H9 (cell line): ENCODE measurements around the gene FNDC3B. TPM values are rescaled to one million over a fixed set of nuclear protein-coding genes. Genes with fewer than 3 reads are reported as not detected.

Experiments
- DNase-seq: peaks from one replicate; pipeline ENCODE4 v3.0.0-alpha.2; 2017
- H2AFZ ChIP-seq: one replicate; pipeline ENCODE4 v1.6.1; 2013; ENCODE audit warnings: mild to moderate bottlenecking, low read length, control low read depth, moderate library complexity
- H2AK5ac ChIP-seq: 2 replicates; pipeline ENCODE4 v1.6.1; 2013; ENCODE audit warnings: low read length, control low read depth, mixed read lengths; ENCODE audit not compliant: insufficient read length
- H2BK120ac ChIP-seq: one replicate; pipeline ENCODE4 v1.6.1; 2013; ENCODE audit warnings: low read depth, mild to moderate bottlenecking, low read length, control low read depth, inconsistent platforms; ENCODE audit not compliant: poor library complexity, severe bottlenecking
- H2BK12ac ChIP-seq: 2 replicates; pipeline ENCODE4 v1.6.1; 2013; ENCODE audit warnings: low read length, control low read depth, mixed read lengths, low read depth; ENCODE audit not compliant: insufficient read length
- H2BK15ac ChIP-seq: 2 replicates; pipeline ENCODE4 v1.6.1; 2013; ENCODE audit warnings: low read depth, low read length, control low read depth
- H2BK20ac ChIP-seq: one replicate; pipeline ENCODE4 v1.6.1; 2013; ENCODE audit warnings: low read depth, mild to moderate bottlenecking, low read length, control low read depth, inconsistent platforms; ENCODE audit not compliant: poor library complexity, severe bottlenecking
- H2BK5ac ChIP-seq: 2 replicates; pipeline ENCODE4 v1.6.1; 2013; ENCODE audit warnings: low read length, control low read depth, mixed read lengths; ENCODE audit not compliant: insufficient read length
- H3K14ac ChIP-seq: 2 replicates; pipeline ENCODE4 v1.6.1; 2013; ENCODE audit warnings: low read length, control low read depth; ENCODE audit not compliant: insufficient read depth
- H3K18ac ChIP-seq: 2 replicates; pipeline ENCODE4 v1.6.1; 2013; ENCODE audit warnings: low read depth, mild to moderate bottlenecking, mixed read lengths, low read length, control low read depth; ENCODE audit not compliant: insufficient read length
- H3K23ac ChIP-seq: 2 replicates; pipeline ENCODE4 v1.6.1; 2013; ENCODE audit warnings: low read length, control low read depth, mixed read lengths, low read depth; ENCODE audit not compliant: insufficient read length
- H3K23me2 ChIP-seq: 2 replicates; pipeline ENCODE4 v1.6.1; 2013; ENCODE audit warnings: low read depth, mild to moderate bottlenecking, mixed read lengths, low read length, control low read depth; ENCODE audit not compliant: insufficient read length, poor library complexity, severe bottlenecking
- H3K27ac ChIP-seq: 2 replicates; pipeline ENCODE4 v1.5.1; 2013; ENCODE audit warnings: low read length, control low read depth, mixed read lengths, low read depth; ENCODE audit not compliant: insufficient read length
- H3K27me3 ChIP-seq: 2 replicates; pipeline ENCODE4 v1.6.1; 2013; ENCODE audit warnings: low read length, control low read depth, inconsistent platforms; ENCODE audit not compliant: insufficient read depth
- H3K4ac ChIP-seq: 2 replicates; pipeline ENCODE4 v1.6.1; 2013; ENCODE audit warnings: low read depth, mild to moderate bottlenecking, control low read depth, inconsistent platforms, low read length, moderate library complexity
- H3K4me1 ChIP-seq: 2 replicates; pipeline ENCODE4 v1.6.1; 2013; ENCODE audit warnings: low read length, control low read depth, inconsistent platforms; ENCODE audit not compliant: insufficient read depth
- H3K4me2 ChIP-seq: 2 replicates; pipeline ENCODE4 v1.6.1; 2013; ENCODE audit warnings: low read length, control low read depth, mixed read lengths; ENCODE audit not compliant: insufficient read length, insufficient read depth
- H3K56ac ChIP-seq: 2 replicates; pipeline ENCODE4 v1.6.1; 2013; ENCODE audit warnings: low read depth, mild to moderate bottlenecking, mixed read lengths, low read length, control low read depth; ENCODE audit not compliant: insufficient read length
- H3K79me1 ChIP-seq: 2 replicates; pipeline ENCODE4 v1.6.1; 2013; ENCODE audit warnings: low read depth, mild to moderate bottlenecking, moderate library complexity, low read length, control low read depth, inconsistent platforms; ENCODE audit not compliant: insufficient read depth, poor library complexity, severe bottlenecking
- H3K79me2 ChIP-seq: 2 replicates; pipeline ENCODE4 v1.6.1; 2013; ENCODE audit warnings: low read length, control low read depth, inconsistent platforms; ENCODE audit not compliant: insufficient read depth
- H3K9ac ChIP-seq: 2 replicates; pipeline ENCODE4 v1.6.1; 2013; ENCODE audit warnings: low read length, control low read depth, mixed read lengths; ENCODE audit not compliant: insufficient read length; ENCODE audit errors: extremely low read depth
- H3K9me3 ChIP-seq: one replicate; pipeline ENCODE4 v1.6.1; 2013; ENCODE audit warnings: low read depth, low read length, inconsistent platforms; ENCODE audit not compliant: control insufficient read depth
- H3T11ph ChIP-seq: one replicate; pipeline ENCODE4 v1.6.1; 2013; ENCODE audit warnings: mild to moderate bottlenecking, low read length, control low read depth, inconsistent platforms
- H4K20me1 ChIP-seq: one replicate; pipeline ENCODE4 v1.6.1; 2013; ENCODE audit not compliant: control insufficient read depth, insufficient read length, insufficient read depth
- H4K5ac ChIP-seq: 2 replicates; pipeline ENCODE4 v1.6.1; 2013; ENCODE audit warnings: low read depth, mild to moderate bottlenecking, mixed read lengths, low read length, control low read depth; ENCODE audit not compliant: insufficient read length
- H4K8ac ChIP-seq: replicated peaks from 2 replicates; pipeline ENCODE4 v1.6.1; 2013; ENCODE audit warnings: low read length, control low read depth, mixed read lengths, low read depth; ENCODE audit not compliant: insufficient read length
- H4K91ac ChIP-seq: 2 replicates; pipeline ENCODE4 v1.6.1; 2013; ENCODE audit warnings: low read depth, mild to moderate bottlenecking, moderate library complexity, mixed read lengths, low read length, control low read depth; ENCODE audit not compliant: insufficient read length
- H3K27ac Mint-ChIP-seq, 3 experiments: 2 replicates in 2 of 3; 3 replicates in 1 of 3; pipeline ENCODE4 v1.8.0; 2020 to 2021; ENCODE audit warnings: mixed read lengths in 3 of 3, mild to moderate bottlenecking in 1 of 3, moderate library complexity in 1 of 3
- H3K27me3 Mint-ChIP-seq: 2 replicates; pipeline ENCODE4 v1.8.0; 2021; ENCODE audit warnings: low read depth, mild to moderate bottlenecking, moderate library complexity, mixed read lengths
- H3K36me3 Mint-ChIP-seq, 3 experiments: 2 replicates in 2 of 3; 3 replicates in 1 of 3; pipeline ENCODE4 v1.8.0; 2020 to 2021; ENCODE audit warnings: low read depth in 3 of 3, mixed read lengths in 3 of 3; ENCODE audit not compliant: insufficient read depth in 1 of 3
- H3K4me1 Mint-ChIP-seq, 2 experiments: 2 replicates each; pipeline ENCODE4 v1.8.0; 2020; ENCODE audit warnings: mixed read lengths in 2 of 2
- H3K4me3 Mint-ChIP-seq, 2 experiments: 2 replicates in 1 of 2; 3 replicates in 1 of 2; pipeline ENCODE4 v1.8.0; 2020 to 2021; ENCODE audit warnings: mild to moderate bottlenecking in 2 of 2, mixed read lengths in 2 of 2, moderate library complexity in 1 of 2
- H3K9me3 Mint-ChIP-seq, 2 experiments: 2 replicates in 1 of 2; 3 replicates in 1 of 2; pipeline ENCODE4 v1.8.0; 2020; ENCODE audit warnings: mild to moderate bottlenecking in 2 of 2, mixed read lengths in 2 of 2, moderate library complexity in 1 of 2
- CTCF ChIP-seq: fragments of 200-600 bp; sonication (generic); conservative IDR thresholded peaks from 3 replicates; pipeline ENCODE4 v1.8.0; 2021; ENCODE audit warnings: antibody characterized with exemption, mild to moderate bottlenecking
- WGBS: extraction: QIAGEN DNeasy Blood & Tissue Kit; methylation state at CpG from one replicate; pipeline ENCODE4 v1.1.7; 2013; ENCODE audit warnings: missing lambda C conversion rate, low lambda C conversion rate, mixed read lengths; ENCODE audit not compliant: insufficient read length; ENCODE audit errors: extremely low coverage; 5-methylcytosine and 5-hydroxymethylcytosine counted together
- total RNA-seq: library from RNA; stranded (reverse); gene quantifications from 2 replicates; pipeline ENCODE4 v1.2.1, GENCODE V29; 2021

FNDC3B gene
- total RNA-seq, 1 experiment from 2014 or later: 43.8 TPM

- Histone ChIP-seq H4K91ac (no peak overlapping the region), H3K79me2 (no peaks in the 10 kb centered on the region; the same call in 1 of the 2 replicates), H4K8ac (no peak overlapping the region), H3K23me2 (no peaks in the 10 kb centered on the region), H3K9me3 (no peaks in the 10 kb centered on the region), H2BK120ac (no peak overlapping the region), H2AK5ac (peak overlapping the region; percentile 85), H2BK12ac (no peak overlapping the region), H2AFZ (no peak overlapping the region), H3K4me1 (peaks cover 36% of the 10 kb centered on the region), H3K23ac (no peak overlapping the region), H3K14ac (no peak overlapping the region), H3T11ph (no peak overlapping the region), H4K5ac (no peak overlapping the region), H3K27me3 (no peaks in the 10 kb centered on the region), H3K4me2 (peak overlapping the region; percentile 58), H2BK5ac (no peak overlapping the region), H2BK15ac (no peak overlapping the region), H3K18ac (no peak overlapping the region), H3K56ac (no peak overlapping the region), H2BK20ac (no peak overlapping the region), H4K20me1 (no peaks in the 10 kb centered on the region), H3K79me1 (no peaks in the 10 kb centered on the region), H3K27ac (peak overlapping the region; percentile 85), H3K4ac (no peak overlapping the region; the same call in 1 of the 2 replicates), H3K9ac (peak overlapping the region; percentile 40)
- peak overlapping the region; percentile 85 to 98 (median 97) for H3K27ac Mint-ChIP-seq
- DNase-seq: no peak
- no peak for TF ChIP-seq CTCF
- no peaks in the 10 kb centered on the region for H3K27me3 Mint-ChIP-seq
- no CpG with 5 or more reads among the region's 6 CpGs for WGBS
- peak overlapping the region in 1 of 2 experiments; percentile 47; a peak in 2 of 5 replicates for H3K4me3 Mint-ChIP-seq
- peaks cover 7 to 14% (median 9%) of the 10 kb centered on the region in 3 experiments; a peak in 5 of 7 replicates for H3K36me3 Mint-ChIP-seq
- no peaks in the 10 kb centered on the region for H3K9me3 Mint-ChIP-seq
- peaks cover 85 to 86% of the 10 kb centered on the region in 2 experiments for H3K4me1 Mint-ChIP-seq
These were observed 99.6 kb downstream of the FNDC3B start for GRCh38 chr3:172138792-172139507.
